COLO668 (cell line): ENCODE results near the gene FBXL2.
"Not testable (repeated sequence)": the region's sequence is repeated elsewhere in the genome, so short reads cannot be mapped to it uniquely, and the experiment has no call there.

Source experiments
- DNase-seq: peaks from one replicate; lab custom pipeline; 2025; ENCODE audit not compliant: unreplicated experiment; lab: John Stamatoyannopoulos, UW

FBXL2 gene

GRCh38 chr3:33426630-33427317 is 149.5 kb downstream of the FBXL2 start:
- DNase-seq, result no peak

- DNase-seq, result no peak
These were observed 151.5 kb downstream of the FBXL2 start for GRCh38 chr3:33428734-33429133.

GRCh38 chr3:33429306-33429705 is 152.1 kb downstream of the FBXL2 start:
- not testable (repeated sequence) for DNase-seq

- DNase-seq, result no peak
These were observed 152.8 kb downstream of the FBXL2 start for GRCh38 chr3:33430061-33430460.

GRCh38 chr3:33430571-33430970 is 153.3 kb downstream of the FBXL2 start:
- no peak for DNase-seq

GRCh38 chr3:33433843-33434242 is 156.6 kb downstream of the FBXL2 start:
- no peak for DNase-seq
